ENCODE measurements around the gene MTCL3.

DNA sequence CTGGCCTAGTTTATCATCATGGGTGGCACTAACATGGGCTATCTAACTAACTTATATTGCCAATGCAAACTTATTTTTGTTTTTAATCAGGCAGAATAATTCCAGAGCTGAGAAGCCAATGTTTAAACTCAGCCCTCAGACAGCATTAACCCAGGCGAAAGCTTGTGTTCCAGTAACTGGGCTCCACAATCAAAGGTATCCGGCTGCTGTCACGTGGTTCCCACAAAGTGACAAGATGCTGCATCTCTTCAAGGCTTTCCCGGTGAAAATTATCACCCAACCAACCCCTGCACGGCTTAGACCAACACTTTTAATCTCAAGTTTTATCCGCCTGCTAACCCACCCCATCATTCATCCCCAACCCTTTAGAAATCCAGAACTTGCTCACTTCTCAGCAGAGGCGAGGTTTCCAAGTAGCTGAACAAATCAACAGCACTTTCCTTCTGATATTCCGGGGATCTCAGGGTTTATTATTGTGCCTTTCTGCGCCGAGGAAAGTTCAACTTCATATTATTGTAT, 885 bp downstream of the MTCL3 start:
- no peak for TF ChIP-seq CTCF (IDR thresholded peaks at IDR 0.05 in 8 of 11, conservative IDR thresholded peaks at IDR 0.05 in 3 of 11)
- TF ChIP-seq POLR2A (IDR thresholded peaks at IDR 0.05) = no peak
- TF ChIP-seq POLR2AphosphoS5 (IDR thresholded peaks at IDR 0.05) = no peak

Data from spleen (tissue), 7 donors.